Measurements from ENCODE around the gene CHRM4.

Gene CHRM4

DNA sequence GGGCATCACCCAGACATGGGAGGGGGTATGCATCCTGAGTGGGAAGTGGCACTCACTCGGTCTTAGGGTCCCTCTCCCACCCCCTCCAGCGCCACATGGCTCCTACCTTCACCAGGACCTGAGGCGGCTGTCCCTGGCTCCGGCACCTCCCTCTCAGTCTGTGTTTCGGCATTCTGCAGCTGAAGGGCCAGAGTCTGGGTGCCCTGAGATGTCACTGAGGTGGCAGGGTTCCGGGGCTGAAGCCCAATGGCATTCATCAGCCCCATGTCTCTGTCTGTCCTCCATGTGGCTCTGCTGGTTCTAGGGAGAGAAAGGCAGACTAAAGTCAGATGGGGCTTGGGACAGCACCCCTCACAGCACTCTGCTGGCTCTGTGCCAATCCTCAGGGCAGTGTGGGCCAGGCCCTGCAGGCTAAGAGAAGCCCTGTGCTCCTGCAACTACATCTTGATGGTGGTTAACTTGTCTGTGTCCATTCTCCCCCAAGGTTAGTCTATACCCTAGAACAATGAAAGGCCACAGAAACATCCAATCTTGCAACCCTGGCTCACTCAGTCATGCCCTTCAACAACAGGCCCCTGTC, 16.9 kb upstream of the CHRM4 start:
- TF ChIP-seq, protein P1, sequence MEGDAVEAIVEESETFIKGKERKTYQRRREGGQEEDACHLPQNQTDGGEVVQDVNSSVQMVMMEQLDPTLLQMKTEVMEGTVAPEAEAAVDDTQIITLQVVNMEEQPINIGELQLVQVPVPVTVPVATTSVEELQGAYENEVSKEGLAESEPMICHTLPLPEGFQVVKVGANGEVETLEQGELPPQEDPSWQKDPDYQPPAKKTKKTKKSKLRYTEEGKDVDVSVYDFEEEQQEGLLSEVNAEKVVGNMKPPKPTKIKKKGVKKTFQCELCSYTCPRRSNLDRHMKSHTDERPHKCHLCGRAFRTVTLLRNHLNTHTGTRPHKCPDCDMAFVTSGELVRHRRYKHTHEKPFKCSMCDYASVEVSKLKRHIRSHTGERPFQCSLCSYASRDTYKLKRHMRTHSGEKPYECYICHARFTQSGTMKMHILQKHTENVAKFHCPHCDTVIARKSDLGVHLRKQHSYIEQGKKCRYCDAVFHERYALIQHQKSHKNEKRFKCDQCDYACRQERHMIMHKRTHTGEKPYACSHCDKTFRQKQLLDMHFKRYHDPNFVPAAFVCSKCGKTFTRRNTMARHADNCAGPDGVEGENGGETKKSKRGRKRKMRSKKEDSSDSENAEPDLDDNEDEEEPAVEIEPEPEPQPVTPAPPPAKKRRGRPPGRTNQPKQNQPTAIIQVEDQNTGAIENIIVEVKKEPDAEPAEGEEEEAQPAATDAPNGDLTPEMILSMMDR (IDR thresholded peaks at IDR 0.05; ENCODE audit: control extremely low read depth, extremely low read depth, low read depth, missing control alignments): no peak
- POLR2A ChIA-PET: no interaction called here
- CTCF ChIA-PET: interaction anchor here (1.2 to 3.6 kb wide), 5 partner anchors 16 to 169 kb away, joined by 3 to 15 read pairs (median 4); partner anchors contain the start of gene CHRM4
- no peak for DNase-seq (ENCODE audit: extremely low spot score)

DNA sequence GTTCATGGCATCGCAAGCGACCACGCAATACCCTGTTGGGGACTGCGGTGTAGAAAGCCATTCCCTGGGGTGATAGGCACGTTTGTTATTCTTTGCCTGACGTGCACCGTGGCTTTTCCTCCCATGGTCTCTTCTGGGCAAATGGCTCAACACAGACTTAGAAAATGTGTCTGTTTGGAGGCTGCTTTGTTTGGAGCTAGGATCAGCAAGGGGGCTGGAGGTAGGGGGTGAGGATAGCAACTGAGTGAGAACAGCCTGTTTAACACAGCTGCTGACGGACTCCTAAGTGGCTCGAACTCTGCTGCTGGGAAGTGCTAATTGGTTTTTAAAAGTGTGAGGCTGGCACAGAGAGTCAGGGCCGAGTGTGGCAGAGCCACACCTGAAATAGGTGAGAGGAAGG, 16.1 kb upstream of the CHRM4 start:
- CTCF ChIA-PET: interaction anchor here (1.3 to 1.5 kb wide), 2 partner anchors 40 to 168 kb away, joined by 3 to 4 read pairs; no protein-coding TSS in a partner anchor
- no peak for DNase-seq (ENCODE audit: extremely low spot score)
- TF ChIP-seq, protein P1 (IDR thresholded peaks at IDR 0.05; ENCODE audit: control extremely low read depth, extremely low read depth, low read depth, missing control alignments): no peak
- POLR2A ChIA-PET: no interaction called here

DNA sequence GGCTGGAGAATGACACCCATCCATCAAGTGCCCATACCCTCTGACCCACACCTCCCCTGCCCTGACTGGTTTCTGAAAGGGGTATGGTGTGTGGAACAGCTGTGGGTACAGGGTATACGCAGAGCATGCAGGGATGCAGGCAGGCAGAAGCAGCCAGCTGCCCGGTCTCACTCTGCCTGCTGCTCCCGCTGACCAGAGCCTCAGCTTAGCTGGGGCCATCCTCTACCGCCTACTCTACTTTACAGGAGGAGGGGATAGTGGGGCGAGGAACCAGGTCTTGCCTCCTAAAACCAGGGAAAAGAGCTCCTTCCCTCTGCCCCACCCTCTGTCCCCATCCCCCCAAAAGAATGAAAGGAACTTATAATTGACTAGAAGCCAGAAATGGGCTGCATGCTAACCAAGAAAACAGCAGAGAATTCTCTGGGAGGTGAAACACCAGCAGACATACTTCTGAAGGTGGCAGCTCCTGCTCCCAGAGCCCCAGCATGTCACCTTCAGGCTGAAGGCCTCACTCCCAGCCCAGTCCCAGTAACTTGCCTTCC, 13.0 kb upstream of the CHRM4 start:
- TF ChIP-seq, protein P1 (IDR thresholded peaks at IDR 0.05; ENCODE audit: control extremely low read depth, extremely low read depth, low read depth, missing control alignments): no peak
- CTCF ChIA-PET: interaction anchor here (0.9 to 1.6 kb wide), 3 partner anchors 13 to 53 kb away, joined by 3 to 4 read pairs (median 3); no protein-coding TSS in a partner anchor
- no peak for DNase-seq (ENCODE audit: extremely low spot score)
- POLR2A ChIA-PET: no interaction called here

DNA sequence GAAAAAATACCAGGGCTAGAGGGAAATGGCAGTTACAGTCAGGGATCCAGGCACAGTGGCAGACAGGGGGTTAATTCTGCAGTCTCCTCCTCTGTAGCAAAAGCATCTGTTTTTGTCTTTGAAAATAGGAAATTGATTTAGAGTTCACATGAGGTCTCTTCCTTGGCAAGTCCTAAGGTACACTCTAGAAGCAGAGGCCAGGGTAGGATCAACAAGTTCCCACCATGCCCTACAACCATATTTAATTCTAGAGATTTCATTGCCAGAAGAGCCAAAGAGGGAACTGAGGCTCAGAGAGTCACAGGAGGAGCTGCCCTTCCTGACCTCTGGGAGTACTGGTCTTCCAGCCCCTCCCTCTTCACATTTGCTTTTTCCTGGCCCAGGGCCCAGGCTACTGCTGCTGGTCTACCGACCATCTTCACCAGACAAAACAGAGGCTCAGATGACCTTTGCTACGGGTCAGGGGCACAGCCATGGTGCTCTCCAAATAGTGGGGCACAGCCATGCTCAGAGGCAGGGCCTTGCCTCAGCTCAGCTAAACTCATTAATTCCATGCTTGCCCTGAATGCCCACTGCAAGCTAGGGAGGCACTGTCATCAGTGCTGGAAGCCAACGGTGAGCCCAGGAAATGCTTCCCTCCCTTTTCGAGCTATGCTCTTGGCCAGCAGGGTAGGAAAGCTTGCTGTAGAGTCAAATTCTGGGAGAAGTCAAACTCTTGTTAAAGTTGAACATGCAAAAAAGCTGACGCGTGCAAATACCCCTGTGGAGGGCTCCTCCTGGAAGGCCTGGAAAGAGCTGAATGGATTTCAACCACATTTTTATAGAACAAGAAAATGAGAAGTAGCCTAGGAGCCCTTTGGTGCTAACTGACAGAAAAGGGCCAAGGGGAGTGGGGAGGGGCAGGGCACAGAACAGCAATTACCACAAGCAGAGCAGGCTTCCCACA, 11.7 kb upstream of the CHRM4 start:
- ChIA-PET POLR2A (no interaction called here), CTCF (interaction anchor here (0.6 to 5.3 kb wide), 7 partner anchors 10 to 162 kb away, joined by 3 to 42 read pairs (median 3); no protein-coding TSS in a partner anchor)
- no peak for DNase-seq (ENCODE audit: extremely low spot score)
- TF ChIP-seq, protein P1 (IDR thresholded peaks at IDR 0.05; ENCODE audit: control extremely low read depth, extremely low read depth, low read depth, missing control alignments): no peak

DNA sequence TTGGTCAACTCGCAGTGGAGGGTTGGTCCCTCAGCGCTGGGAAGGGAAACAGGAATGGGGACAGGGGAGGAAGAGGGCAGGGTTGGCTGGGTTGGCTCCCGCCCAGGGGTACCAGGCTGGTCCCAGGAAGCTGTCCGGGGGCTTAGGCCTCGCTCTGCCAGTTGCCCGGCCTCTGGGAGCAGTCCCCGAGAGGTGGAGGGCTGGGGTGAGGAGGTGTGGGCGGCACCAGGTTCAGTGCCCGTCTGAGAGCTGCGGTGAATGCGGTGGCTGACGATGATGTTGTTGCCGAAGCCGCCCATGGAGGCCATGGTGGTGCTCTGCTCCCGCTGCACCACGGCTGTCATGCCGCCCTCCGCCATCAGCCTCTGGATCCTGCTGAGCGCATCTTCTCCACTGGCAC, 6.0 kb upstream of the CHRM4 start:
- TF ChIP-seq, protein P1 (IDR thresholded peaks at IDR 0.05; ENCODE audit: control extremely low read depth, extremely low read depth, low read depth, missing control alignments): no peak
- POLR2A ChIA-PET: no interaction called here
- DNase-seq (ENCODE audit: extremely low spot score): no peak
- CTCF ChIA-PET: interaction anchor here (1.0 to 5.3 kb wide), 4 partner anchors 9 to 145 kb away, joined by 3 to 42 read pairs (median 4); no protein-coding TSS in a partner anchor

DNA sequence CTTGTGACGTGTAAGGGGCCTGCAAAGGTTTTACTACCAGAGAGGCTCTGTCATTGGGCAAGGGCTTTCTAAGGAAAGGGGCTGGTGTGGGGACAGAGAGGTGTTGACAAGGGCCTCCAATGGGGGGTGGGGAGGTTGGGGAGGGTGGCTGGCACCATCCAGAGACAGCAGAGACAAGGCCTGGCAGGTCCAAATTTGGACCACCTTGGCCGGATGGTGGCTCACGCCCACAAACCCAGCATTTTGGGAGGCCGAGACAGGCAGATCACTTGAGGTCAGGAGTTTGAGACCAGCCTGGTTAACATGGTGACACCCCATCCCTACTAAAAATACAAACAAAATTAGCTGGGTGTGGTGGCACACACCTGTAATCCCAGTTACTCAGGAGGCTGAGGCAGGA, 2.2 kb upstream of the CHRM4 start:
- POLR2A ChIA-PET: no interaction called here
- TF ChIP-seq, protein P1 (IDR thresholded peaks at IDR 0.05; ENCODE audit: control extremely low read depth, extremely low read depth, low read depth, missing control alignments): no peak
- DNase-seq (ENCODE audit: extremely low spot score): no peak
- CTCF ChIA-PET: interaction anchor here (1.2 to 7.4 kb wide), 3 partner anchors 16 to 137 kb away, joined by 5 to 83 read pairs (median 15); no protein-coding TSS in a partner anchor
